ENCODE measurements around the gene TSPAN32.
"Not testable (repeated sequence)": the region's sequence is repeated elsewhere in the genome, so short reads cannot be mapped to it uniquely, and the experiment has no call there.

The TSPAN32 gene

GRCh38 chr11:2316963-2317244 lies 15.1 kb downstream of the TSPAN32 start:
- DNase-seq, result no peak

- no peak for DNase-seq
Observed at GRCh38 chr11:2317354-2318050, 15.7 kb downstream of the TSPAN32 start.

GRCh38 chr11:2318123-2318522 lies 16.3 kb downstream of the TSPAN32 start:
- no peak for DNase-seq

GRCh38 chr11:2318707-2319106 lies 16.9 kb downstream of the TSPAN32 start:
- DNase-seq, result no peak

GRCh38 chr11:2319791-2320472 lies 18.1 kb downstream of the TSPAN32 start:
- DNase-seq, result no peak

- no peak for DNase-seq
Observed at GRCh38 chr11:2320568-2321310, 18.9 kb downstream of the TSPAN32 start.

- no peak for DNase-seq
Observed at GRCh38 chr11:2321311-2321683, 19.5 kb downstream of the TSPAN32 start.

GRCh38 chr11:2325123-2325522 lies 23.3 kb downstream of the TSPAN32 start:
- DNase-seq, result no peak

- DNase-seq, result no peak
Observed at GRCh38 chr11:2325719-2326118, 23.9 kb downstream of the TSPAN32 start.

GRCh38 chr11:2327032-2327431 lies 25.2 kb downstream of the TSPAN32 start:
- no peak for DNase-seq

GRCh38 chr11:2328021-2328420 lies 26.2 kb downstream of the TSPAN32 start:
- no peak for DNase-seq

GRCh38 chr11:2328656-2329354 lies 27.0 kb downstream of the TSPAN32 start:
- DNase-seq, result no peak

GRCh38 chr11:2329551-2329950 lies 27.7 kb downstream of the TSPAN32 start:
- DNase-seq, result no peak

- DNase-seq, result no peak
Observed at GRCh38 chr11:2330696-2331095, 28.9 kb downstream of the TSPAN32 start.

GRCh38 chr11:2331404-2331803 lies 29.6 kb downstream of the TSPAN32 start:
- no peak for DNase-seq

GRCh38 chr11:2332569-2332968 lies 30.8 kb downstream of the TSPAN32 start:
- not testable (repeated sequence) for DNase-seq

GRCh38 chr11:2333486-2334205 lies 31.8 kb downstream of the TSPAN32 start:
- DNase-seq, result not testable (repeated sequence)

GRCh38 chr11:2335286-2335685 lies 33.5 kb downstream of the TSPAN32 start:
- DNase-seq, result not testable (repeated sequence)

GRCh38 chr11:2338760-2339159 lies 36.9 kb downstream of the TSPAN32 start:
- not testable (repeated sequence) for DNase-seq

- DNase-seq, result no peak
Observed at GRCh38 chr11:2342557-2342956, 40.7 kb downstream of the TSPAN32 start.

- no peak for DNase-seq
Observed at GRCh38 chr11:2342981-2343380, 41.2 kb downstream of the TSPAN32 start.

GRCh38 chr11:2343502-2343901 lies 41.7 kb downstream of the TSPAN32 start:
- DNase-seq, result no peak

- DNase-seq, result no peak
Observed at GRCh38 chr11:2345050-2345449, 43.2 kb downstream of the TSPAN32 start.
